ENCODE results near the gene KCNK4. TPM values are rescaled to one million over a fixed set of nuclear protein-coding genes. Genes with fewer than 3 reads are reported as not detected.

KCNK4 gene
- total RNA-seq, 4 donors from 2014 or later, result 0.27 TPM; not detected in 3

GRCh38 chr11:64294774-64295173 lies 3.7 kb downstream of the KCNK4 start:
- Histone ChIP-seq H3K27ac (no peak overlapping the region), H3K4me3 (no peak overlapping the region), H3K27me3 (peaks cover 99% of the 10 kb centered on the region), H3K36me3 (no peaks in the 10 kb centered on the region), H3K9me3 (no peaks in the 10 kb centered on the region), H3K4me1 (peaks cover 7 to 29% (median 25%) of the 10 kb centered on the region in 4 donors)
- TF ChIP-seq POLR2AphosphoS5 (IDR thresholded peaks at IDR 0.05), result no peak
- TF ChIP-seq CTCF (IDR thresholded peaks at IDR 0.05), result no peak
- TF ChIP-seq EP300 (IDR thresholded peaks at IDR 0.05; ENCODE audit: low read depth), result no peak
- TF ChIP-seq POLR2A (IDR thresholded peaks at IDR 0.05), result no peak
- intact Hi-C loops (cut with DNase I; ENCODE audit: low total_unique reads), result no loop called here
- in situ Hi-C loops (cut with MboI; ENCODE audit: low pct_ligation_motif_present in 1 of 4, low pct_unique_long_range_greater_than_20kb in 1 of 4, low sequenced_read_pairs in 3 of 4), result loop anchor here in 2 of 4 donors (5.0 to 10.0 kb wide), 2 partner anchors 90 to 92 kb away; partner anchors contain the start of gene FERMT3 (in 1 of the 2)
- DNase-seq, result no peak
- WGBS, 2 donors (ENCODE audit: low coverage in 1 of 2), result 50 to 55% methylated on average over 2 to 3 of the region's 3 CpGs

GRCh38 chr11:64295760-64296159 lies 4.7 kb downstream of the KCNK4 start:
- no peak for DNase-seq
- in situ Hi-C loops (cut with MboI; ENCODE audit: low pct_ligation_motif_present in 1 of 4, low pct_unique_long_range_greater_than_20kb in 1 of 4, low sequenced_read_pairs in 3 of 4), result loop anchor here in 2 of 4 donors (5.0 to 10.0 kb wide), 2 partner anchors 91 to 93 kb away; partner anchors contain the start of gene FERMT3 (in 1 of the 2)
- H3K36me3 ChIP-seq, result no peaks in the 10 kb centered on the region
- H3K9me3 ChIP-seq, result no peaks in the 10 kb centered on the region
- H3K4me3 ChIP-seq, result no peak overlapping the region
- 93% methylated on average over 4 of the region's 4 CpGs; no CpG with 5 or more reads in 1 of the 2 donors for WGBS, 2 donors (ENCODE audit: low coverage in 1 of 2)
- H3K27ac ChIP-seq, result no peak overlapping the region
- peaks cover 99% of the 10 kb centered on the region for H3K27me3 ChIP-seq
- peaks cover 17 to 38% (median 35%) of the 10 kb centered on the region in 4 donors for H3K4me1 ChIP-seq
- intact Hi-C loops (cut with DNase I; ENCODE audit: low total_unique reads), result no loop called here
- TF ChIP-seq CTCF (IDR thresholded peaks at IDR 0.05) (no peak), EP300 (IDR thresholded peaks at IDR 0.05; ENCODE audit: low read depth) (no peak), POLR2AphosphoS5 (IDR thresholded peaks at IDR 0.05) (no peak), POLR2A (IDR thresholded peaks at IDR 0.05) (no peak)

- peaks cover 96% of the 10 kb centered on the region for H3K27me3 ChIP-seq
- no peak overlapping the region for H3K4me3 ChIP-seq
- no peaks in the 10 kb centered on the region for H3K36me3 ChIP-seq
- H3K4me1 ChIP-seq, result peaks cover 18 to 37% (median 35%) of the 10 kb centered on the region in 4 donors
- intact Hi-C loops (cut with DNase I; ENCODE audit: low total_unique reads) (no loop called here), in situ Hi-C loops (cut with MboI; ENCODE audit: low pct_ligation_motif_present in 1 of 4, low pct_unique_long_range_greater_than_20kb in 1 of 4, low sequenced_read_pairs in 3 of 4) (loop anchor here in 2 of 4 donors (5.0 to 10.0 kb wide), 2 partner anchors 91 to 94 kb away; partner anchors contain the start of gene FERMT3 (in 1 of the 2))
- no peak for DNase-seq
- no peak for TF ChIP-seq POLR2AphosphoS5 (IDR thresholded peaks at IDR 0.05)
- TF ChIP-seq CTCF (IDR thresholded peaks at IDR 0.05), result no peak
- no peak for TF ChIP-seq POLR2A (IDR thresholded peaks at IDR 0.05)
- TF ChIP-seq EP300 (IDR thresholded peaks at IDR 0.05; ENCODE audit: low read depth), result no peak
- 38% methylated on average over 1 of the region's 1 CpG; no CpG with 5 or more reads in 1 of the 2 donors for WGBS, 2 donors (ENCODE audit: low coverage in 1 of 2)
- no peak overlapping the region for H3K27ac ChIP-seq
- no peaks in the 10 kb centered on the region for H3K9me3 ChIP-seq
These were observed 5.1 kb downstream of the KCNK4 start for GRCh38 chr11:64296236-64296635.

GRCh38 chr11:64296830-64297698 lies 6.0 kb downstream of the KCNK4 start:
- H3K4me3 ChIP-seq, result no peak overlapping the region
- in situ Hi-C loops (cut with MboI; ENCODE audit: low pct_ligation_motif_present in 1 of 4, low pct_unique_long_range_greater_than_20kb in 1 of 4, low sequenced_read_pairs in 3 of 4) (loop anchor here in 2 of 4 donors (5.0 to 10.0 kb wide), 2 partner anchors 92 to 95 kb away; partner anchors contain the start of gene FERMT3 (in 1 of the 2)), intact Hi-C loops (cut with DNase I; ENCODE audit: low total_unique reads) (no loop called here)
- H3K27ac ChIP-seq, result no peak overlapping the region
- peaks cover 94% of the 10 kb centered on the region for H3K27me3 ChIP-seq
- peaks cover 18 to 29% (median 26%) of the 10 kb centered on the region in 4 donors for H3K4me1 ChIP-seq
- 10 to 17% methylated on average over 2 to 26 of the region's 34 CpGs for WGBS, 2 donors (ENCODE audit: low coverage in 1 of 2)
- TF ChIP-seq CTCF (IDR thresholded peaks at IDR 0.05) (no peak), POLR2A (IDR thresholded peaks at IDR 0.05) (no peak), EP300 (IDR thresholded peaks at IDR 0.05; ENCODE audit: low read depth) (no peak), POLR2AphosphoS5 (IDR thresholded peaks at IDR 0.05) (no peak)
- no peaks in the 10 kb centered on the region for H3K36me3 ChIP-seq
- DNase-seq, result no peak
- no peaks in the 10 kb centered on the region for H3K9me3 ChIP-seq

Data from transverse colon (tissue), 4 donors.